Stimulated activated CD4-positive, alpha-beta T cell treated with anti-CD3 and anti-CD28 coated beads, Interleukin-12 subunit alpha, Interleukin-12 subunit beta, amount 100 ng/mL, for 4 hours (primary cell): ENCODE results near the gene STN1.

ENCODE experiments used
- DNase-seq: peaks from one replicate; pipeline ENCODE4 v3.0.0-alpha.2; 2020

Gene STN1

DNA sequence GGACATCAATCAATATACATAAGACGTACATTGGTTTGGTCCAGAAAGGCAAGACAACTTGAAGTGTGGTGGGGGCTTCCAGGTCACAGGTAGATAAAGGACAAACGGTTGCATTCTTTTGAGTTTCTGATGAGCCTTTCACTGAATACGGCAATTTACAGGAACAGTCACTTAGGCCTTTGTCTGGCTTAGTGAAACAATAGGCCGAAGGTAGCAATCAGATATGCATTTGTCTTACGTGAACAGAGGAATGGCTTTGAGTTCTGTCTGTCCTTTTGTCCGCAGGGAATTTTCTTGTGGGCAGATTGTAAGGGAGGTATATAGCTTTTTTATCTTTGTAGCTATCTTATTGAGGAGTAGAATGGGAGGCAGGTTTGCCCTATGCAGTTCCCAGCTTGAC is 10.8 kb upstream of the STN1 start:
- DNase-seq, result no peak

DNA sequence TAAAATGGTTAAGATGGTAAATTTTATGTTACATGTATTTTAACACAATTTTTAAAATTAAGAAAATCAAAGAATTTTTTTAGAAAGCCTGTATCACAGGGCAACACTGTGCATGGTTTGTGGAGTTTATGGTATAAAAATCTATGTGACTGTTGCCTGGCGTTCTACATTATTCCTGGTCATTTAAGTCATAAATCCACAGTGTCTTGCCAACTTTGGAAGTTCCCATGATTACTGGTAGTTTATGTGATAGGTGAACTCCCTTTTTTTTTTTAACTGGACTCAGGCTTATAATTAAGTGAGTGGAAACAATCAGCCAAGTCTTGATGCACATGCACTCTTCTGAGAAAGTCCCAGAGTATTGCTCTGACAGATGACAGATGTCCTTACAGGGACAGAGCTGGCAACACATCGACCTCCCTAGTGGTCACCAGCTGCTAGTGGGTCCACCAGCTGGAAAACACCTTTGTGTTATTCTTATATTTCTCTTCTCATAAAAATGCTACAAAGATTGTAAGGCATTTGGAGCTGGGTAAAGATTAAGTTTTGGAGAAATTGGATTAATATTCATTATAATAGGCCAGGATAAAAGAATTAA is 8.8 kb upstream of the STN1 start:
- DNase-seq, result no peak

DNA sequence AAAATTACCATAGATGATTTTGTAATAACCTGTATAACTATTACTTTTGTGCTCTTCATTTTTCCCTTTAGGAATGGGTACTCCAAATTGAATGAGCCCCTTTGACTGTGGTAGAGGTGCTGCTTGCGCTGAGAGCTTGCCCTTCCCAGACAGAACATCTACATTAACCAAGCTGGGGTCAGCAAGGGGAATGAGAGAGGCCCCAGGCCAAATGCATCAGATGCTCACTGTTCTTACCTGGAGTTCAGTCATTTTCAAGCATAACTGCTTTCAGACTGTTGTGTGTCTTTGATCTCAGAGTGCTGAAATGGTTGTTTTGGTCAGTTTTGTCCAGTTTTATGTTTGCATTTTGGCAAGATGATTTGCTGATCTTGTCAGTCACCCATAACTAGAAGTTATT is 7.6 kb upstream of the STN1 start:
- DNase-seq, result no peak

DNA sequence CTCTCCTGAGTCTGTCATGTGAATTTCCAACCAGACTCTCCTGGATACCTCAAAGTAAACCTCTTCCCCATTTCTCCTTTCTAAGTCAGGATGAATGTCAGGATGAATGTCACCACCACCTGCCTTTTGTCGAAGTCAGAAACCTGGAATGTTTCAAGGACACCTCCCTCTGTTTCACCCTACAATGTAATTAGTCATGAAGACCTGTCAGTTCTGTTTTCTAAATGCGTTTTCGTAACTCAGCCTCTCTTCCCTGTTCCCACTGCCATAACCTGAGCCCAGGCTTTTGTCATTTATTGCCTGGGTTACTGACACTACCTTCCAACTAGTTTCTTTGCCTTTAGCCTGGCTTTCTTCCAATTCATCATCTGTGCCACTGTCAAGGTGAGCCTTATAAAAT is 5.5 kb upstream of the STN1 start:
- no peak for DNase-seq

DNA sequence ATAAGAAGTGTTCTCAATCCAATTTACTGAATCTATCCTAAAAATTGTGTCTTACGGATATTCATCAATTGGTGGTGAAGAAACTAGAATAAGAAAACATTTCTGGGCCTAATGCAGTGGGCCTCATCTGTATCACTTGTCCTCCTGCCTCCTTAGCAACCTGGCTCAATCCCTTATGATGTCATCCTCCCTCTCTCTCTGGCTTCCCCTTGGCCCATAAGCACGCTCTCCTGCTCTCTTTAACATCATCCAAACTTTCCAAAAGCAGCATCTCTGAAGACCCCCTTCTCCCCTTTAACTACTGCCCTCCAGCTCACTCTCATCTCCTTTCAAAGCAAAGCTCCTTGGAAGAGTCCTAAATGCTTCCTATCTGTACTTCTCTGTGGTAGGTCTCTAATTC is 4.7 kb upstream of the STN1 start:
- DNase-seq, result no peak

DNA sequence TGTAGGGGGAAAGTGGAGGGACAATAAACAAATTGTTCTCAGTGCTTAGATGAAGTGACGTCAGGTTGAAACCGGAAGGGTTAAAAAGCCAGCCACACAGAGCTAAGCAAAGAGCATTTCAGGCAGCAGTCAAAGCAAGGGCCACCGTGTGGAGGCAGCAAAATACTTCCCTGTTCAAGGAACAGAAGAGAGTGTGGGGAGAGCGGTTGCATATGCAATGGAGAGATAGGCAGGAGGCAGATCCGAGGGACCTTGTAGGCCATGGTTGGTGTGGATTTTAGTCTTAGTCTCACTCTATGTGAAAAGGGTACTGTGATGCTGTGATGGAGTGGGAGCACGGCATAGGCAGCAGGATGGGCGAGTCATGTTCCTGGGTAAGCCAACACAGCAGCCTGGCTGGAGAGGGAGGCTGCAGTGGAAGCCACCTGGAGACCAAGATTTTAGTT is 3.8 kb upstream of the STN1 start:
- no peak for DNase-seq

DNA sequence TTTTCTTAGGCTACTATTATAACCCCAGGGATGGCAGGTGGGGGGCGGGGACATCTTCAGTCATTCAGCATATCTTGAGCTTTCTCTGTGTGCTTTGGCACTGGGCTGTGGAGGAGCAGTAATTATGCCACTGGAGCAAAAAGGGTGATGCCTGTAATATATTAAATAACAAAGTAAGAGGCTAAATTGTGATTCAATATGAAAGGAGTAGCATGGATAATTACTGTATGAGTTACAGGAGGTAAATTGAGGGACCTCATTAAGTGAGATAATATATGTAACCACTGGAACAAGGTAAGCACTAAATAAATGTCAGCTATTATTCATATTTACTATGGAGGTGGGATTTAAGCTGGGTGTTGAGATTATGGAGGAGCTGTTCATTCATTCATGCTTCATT is 3.3 kb upstream of the STN1 start:
- no peak for DNase-seq

DNA sequence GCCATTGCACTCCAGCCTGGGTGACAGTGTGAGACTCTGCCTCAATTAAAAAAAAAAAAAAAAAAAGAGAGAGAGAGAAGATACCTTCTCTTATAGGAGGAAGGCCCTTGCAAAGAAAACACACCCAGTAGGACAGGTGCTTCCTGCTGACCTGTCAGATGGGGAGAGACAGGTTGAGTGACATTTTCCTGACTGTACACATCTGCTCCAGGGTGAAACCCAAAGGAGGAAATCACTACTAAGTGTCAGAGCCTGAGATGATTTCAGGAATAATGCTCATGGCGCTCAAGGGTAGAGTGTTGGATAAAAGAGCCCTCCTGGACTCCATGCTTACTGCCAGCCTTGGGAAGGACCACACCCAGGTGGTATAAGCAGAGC is 1.7 kb upstream of the STN1 start:
- no peak for DNase-seq

DNA sequence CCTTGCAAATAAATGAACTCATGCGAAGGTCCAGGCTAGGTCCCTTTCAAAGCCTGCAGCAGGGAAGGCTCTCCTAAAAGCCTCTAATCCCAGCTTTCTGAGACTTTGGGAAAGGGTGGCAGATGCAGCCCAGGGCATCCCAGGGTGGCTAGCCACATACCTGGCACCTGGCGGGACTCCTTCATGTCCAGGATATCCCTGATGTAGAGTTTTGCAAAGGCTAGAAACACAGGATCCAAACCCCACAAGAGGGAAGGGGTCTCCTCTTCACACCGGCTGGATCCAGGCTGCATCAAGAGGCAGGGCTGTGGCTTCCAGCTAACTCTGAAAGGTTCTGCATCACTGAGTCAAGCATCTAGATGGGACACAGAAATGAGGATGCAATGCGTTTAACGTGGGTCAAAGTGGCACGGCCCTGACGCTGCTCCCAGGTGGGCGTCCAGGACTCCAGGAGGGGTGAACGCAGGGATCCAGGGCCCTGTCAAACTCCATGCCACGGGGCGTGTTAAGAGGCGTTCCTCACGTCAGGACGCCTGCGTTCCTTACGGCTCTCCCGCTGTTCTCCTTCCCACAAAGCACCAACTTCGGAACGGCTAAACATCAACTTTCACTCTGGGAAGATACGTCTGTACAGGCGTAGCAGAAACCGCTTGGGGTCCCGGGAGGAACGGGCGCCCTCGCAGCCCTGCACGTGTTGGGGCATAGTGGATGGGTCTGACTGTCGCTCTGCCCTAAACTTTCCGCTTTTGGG is 507 bp downstream of the STN1 start:
- DNase-seq, result no peak

DNA sequence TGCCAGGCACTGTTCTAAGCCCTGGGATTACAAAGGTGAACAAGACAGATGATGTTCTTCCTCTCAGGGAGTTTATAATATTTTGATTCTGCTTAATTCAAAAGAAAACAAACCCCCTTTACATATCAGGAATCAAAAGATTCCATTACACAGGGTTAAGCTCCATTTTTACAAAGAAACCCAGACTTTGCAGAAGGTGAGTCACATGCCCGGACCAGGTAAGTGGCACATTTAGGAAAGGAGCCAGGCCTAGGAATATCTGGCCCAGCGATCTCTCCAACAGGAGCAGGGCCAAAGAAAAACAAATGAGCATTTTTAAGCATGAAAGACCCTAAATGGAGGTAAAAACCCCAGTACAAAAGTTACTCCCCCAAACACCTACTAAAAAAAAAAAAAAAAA is 1.1 kb downstream of the STN1 start:
- DNase-seq, result no peak

DNA sequence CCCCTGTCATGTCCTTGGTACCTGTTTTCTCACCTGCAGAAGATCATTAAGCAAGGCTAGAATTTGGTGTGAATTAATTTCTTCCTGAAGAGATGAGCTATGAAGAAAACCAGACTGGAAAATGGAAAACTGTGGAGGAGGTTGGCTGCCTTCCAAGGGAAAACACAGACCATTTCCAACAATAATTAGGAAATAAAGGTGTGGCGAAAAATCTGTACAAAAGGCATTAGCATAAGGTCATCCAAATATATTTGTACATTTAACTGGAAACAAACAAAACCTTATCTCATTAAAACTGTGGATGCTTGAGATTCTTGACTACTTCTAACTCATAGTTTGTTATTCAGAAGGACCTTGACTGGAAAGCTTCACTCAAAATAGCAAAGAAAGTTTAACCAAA is 1.7 kb downstream of the STN1 start:
- DNase-seq, result no peak

DNA sequence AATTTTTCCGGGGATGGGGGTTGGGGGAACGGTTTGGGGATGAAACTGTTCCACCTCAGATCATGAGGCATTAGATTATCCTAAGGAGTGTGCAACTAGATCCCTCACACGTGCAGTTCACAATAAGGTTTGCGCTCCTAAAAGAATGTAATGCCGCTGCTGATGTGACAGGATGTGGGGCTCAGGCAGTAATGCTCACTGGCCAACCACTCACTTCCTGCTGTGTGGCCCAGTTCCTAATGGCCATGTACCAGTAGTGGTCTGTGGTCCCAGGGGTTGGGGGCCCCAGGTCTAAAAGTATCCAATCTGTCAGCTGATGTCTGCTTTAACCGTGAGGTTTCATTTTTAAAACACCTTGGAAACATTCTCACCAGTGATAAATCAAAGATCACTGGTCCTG is 2.2 kb downstream of the STN1 start:
- no peak for DNase-seq

DNA sequence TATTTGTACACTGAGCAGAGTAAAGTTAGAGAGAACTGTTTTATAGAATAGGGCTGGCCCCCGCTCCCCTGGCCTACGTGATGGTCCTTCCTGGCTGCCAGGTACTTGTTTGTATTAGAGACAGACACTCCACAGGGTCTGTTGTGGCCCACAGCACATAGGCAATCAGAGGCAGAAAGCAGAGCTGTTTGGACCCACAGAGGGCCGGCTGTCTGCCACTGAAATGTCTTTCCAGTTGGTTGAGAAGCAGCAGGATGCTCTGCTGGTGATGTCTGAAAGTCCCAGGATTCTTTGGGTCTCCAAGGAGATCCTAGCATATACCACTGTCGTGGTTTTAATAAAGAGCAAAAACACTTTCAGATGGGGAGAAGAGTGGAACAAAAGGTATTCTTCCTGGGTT is 5.2 kb downstream of the STN1 start:
- no peak for DNase-seq

DNA sequence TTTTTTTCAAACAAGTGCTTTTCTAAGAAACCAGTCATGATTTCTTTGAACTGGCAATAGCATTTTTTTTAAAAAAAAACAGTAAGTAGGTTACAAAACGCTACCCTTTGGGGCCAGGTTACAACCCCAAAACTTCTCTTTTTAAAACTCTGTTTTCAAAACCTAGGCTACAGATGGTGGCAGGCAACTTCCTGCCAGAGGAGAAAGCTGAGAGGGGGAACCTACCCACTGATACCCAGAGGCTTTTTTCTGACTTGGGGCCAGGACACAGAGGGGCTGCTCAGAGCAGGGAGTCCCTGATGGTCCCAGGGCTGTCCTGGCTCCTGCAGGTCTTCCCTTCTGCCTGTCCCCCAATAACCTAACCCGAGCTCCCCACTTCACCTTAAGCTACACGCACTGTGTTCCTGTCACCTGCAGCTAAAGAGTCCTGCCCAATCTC is 6.9 kb downstream of the STN1 start:
- peak; percentile 14 for DNase-seq

DNA sequence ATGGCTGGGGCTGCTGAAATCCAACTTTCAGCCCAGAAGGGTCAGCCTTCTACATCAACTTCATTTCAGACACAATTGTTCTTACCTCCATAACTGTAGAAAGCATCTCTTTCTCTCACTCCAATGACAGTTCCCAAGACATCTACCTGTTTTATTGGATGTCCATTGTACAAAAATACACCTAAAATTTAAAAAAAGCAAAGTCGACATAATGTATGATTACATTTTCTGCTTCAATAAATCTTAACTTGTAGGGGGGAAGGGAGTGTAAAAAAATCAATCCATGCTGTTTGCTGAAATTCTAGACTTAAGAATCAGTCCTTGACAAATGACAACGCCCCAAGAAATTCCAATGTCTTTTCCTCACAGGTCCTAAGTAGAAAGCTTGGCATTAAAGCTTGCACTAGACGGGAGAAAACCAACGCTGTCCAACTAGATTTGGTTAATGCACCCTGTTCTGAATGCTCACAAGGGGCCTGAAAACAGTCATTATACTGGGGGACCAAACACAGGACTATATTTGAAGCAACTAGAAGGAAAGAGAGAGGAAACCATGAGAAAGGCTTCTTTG is 7.5 kb downstream of the STN1 start:
- DNase-seq, result no peak

DNA sequence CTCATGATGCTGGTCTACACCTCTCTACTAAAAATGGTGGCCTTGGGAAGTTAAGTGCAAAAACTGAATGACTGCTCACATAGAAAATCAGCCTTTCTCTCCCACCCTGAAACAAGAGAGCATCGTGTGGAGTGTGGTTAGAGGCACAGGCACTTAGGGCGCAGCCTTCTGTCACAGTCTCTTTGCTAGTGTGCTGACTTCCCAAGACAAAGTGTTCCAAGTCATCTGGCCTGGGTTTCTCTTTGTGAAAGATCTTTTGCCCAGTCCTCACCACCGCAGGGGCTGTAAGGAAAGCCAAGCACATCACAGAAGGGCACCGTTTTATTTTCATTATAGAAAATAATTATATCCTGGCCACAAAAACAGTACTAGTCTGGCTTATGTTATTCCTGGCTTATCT is 12.5 kb downstream of the STN1 start:
- DNase-seq, result no peak

DNA sequence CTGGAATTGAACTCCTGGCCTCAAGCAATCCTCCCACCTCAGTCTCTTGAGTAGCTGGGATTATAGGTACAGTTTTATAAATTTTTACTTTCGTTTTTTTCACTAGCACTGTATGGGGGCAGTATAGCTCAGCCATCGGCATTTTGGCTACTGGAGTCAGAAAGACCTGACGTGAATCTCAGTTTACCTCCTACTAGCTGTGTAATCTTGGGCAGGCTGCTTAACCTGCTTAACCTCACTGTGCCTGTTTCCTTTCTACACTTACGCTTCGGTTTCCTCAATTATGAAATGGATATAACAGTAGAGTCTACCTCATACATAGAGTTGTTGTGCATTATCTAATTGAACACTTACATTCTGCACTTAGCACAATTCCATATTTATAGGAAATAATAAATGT is 16.7 kb downstream of the STN1 start:
- no peak for DNase-seq

DNA sequence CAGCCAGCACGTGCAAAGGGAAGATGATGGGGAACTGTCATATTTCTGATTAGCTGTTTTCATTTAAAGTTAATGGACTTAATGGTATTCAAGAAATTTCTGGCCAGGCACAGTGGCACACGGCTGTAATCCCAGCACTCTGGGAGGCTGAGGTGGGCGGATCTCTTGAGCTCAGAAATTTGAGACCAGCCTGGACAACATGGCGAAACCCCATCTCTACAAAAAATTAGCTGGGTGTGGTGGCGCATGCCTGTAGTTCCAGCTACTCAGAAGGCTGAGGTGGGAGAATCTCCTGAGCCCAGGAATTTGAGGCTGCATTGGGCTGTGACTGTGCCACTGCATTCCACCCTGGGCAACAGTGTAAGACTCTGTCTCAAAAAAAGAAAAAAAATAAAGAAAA is 18.7 kb downstream of the STN1 start:
- DNase-seq, result no peak

DNA sequence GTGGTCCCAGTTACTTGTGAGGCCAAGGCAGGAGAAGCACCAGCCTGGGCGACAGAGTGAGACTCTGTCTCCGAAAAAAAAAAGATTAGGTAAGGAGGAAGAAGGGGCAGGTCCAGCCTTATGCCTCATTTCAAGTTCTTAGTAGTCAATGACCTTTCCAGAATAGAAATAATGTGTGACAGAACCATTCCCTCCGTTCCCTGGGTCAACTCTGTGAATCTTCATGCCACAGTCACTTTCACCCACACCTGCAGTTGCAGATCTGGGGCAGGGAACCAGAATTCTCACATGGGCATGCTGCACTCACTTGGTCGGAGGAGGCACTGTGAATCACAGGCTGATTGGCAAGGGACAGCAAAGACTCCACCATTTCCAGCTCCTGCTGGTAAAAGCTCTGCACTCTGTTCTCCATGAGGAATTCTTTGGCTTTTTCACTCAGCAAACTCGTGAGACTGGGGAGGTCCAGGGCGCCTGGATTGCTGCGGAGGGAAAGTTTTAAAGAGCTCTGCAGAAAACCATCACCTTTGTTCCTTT is 20.7 kb downstream of the STN1 start:
- no peak for DNase-seq

DNA sequence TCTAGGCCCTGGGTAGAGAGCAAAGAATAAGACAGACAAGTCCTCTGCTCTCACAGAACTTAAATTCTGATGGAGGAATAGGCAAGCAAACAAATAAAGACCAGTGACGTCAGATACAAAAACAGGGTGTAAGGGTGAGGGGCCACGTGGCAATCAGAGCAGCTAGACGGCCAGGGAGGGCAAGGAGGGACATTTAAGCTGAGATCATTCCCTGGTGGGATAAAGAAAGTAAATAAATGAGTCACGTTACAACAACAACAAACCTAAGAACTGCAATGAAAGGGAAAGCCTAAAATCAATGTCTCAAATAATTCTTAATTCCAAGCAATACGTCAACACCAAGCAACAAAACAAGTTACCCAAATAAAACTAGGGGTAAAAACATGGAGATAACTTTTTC is 21.8 kb downstream of the STN1 start:
- DNase-seq, result no peak

DNA sequence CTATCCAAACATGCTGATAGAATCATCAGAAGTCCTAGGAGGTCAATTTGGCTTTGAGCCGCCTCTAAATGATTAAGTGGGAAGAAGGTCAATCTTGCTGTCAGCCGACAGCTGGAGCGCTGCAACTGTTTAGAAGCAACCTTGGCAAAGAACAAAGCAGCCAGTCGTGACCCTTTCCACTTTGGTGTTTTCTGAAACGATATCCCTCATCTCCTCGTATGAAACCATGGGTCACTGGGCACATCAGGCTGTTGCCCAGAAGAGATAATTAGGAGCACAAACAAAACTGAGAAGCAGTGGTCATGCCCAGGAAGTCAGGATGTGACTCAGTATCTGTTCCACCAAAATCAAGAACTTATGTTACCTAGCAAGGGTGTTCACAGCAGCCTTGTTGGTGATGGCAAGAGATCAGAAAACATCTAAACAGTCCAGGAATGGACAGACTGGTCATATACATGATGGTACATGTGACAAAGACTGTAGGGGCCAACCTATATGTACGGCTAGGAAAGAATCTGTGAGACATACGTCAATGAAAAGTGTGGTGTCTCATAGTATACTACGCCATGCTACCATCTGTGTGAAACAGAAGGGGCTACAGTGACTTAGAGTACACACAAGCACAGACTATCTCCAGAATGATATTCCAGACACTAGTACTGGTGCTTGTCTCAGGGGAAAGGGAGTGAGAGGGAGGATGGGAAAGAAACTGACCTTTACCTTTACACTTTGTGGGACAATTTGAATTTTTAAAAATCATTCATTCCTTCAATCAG is 22.4 kb downstream of the STN1 start:
- no peak for DNase-seq

DNA sequence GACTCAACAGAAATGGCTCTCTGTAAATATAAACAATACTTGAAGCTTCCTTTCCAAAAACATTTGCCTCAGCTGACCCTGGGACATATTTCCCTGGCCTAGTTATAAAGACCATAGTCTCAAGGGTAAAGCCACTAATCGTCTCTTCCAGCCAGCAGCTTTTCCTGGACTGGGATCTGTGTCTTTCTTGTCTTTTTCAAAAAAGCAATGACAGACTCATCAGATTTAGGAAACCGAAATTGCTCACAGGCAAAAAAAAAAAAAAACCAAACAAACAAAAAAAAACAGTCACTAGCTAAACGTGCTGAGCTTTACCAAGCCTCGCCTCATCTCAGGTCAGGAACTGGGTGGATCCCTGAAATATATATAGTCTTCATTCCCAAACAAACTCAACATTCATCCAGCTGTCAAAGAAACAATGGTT is 23.5 kb downstream of the STN1 start:
- DNase-seq, result no peak

DNA sequence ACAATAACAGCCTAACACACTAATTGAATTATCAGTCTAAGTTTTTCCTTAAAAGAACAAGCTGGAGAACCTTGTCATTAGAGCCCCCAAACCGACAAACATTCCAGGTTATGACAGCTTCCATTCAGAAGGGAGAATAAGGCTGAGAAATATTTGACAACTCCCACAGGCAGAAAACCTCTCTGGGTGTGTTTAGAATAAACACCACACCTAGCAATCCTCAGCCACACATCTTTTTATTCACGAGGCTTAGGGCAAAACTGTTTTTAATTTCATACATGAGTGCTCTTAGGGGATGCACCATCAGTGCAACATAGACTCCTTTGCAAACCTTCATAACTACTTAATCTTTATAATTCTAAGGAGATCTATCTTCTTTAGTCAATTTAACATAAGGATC is 24.2 kb downstream of the STN1 start:
- DNase-seq, result no peak

DNA sequence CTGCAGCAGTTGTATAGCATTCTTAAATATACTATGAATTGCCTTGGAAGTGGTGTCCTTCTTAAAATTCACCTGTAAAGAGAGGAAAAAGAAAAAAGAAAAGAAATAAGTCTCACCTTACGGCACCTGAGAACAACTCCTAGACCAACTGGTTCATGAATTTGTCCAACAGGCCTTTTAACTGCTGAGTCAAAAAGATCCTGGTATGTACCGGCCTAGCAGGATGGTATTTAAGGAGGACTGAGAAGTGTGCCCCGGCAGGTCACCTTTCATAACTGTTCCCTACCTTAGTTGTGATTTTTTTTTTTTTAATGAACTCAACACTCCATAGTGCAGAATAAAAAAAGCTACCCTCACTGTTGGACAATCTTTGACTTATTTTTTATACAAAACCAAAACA is 25.8 kb downstream of the STN1 start:
- no peak for DNase-seq
